IPS-20b (cell line): ENCODE results near the gene PON2.
A peak's percentile ranks its signal among the peaks of the same experiment; 100 is the strongest.

Experiments
- H3K27ac ChIP-seq: one replicate; pipeline ENCODE4 v1.5.1; 2013; ENCODE audit warnings: low read length
- H3K27me3 ChIP-seq: 2 replicates; pipeline ENCODE4 v1.6.1; 2013; ENCODE audit warnings: mild to moderate bottlenecking, low read length, inconsistent platforms; ENCODE audit not compliant: insufficient read depth
- H3K36me3 ChIP-seq: 2 replicates; pipeline ENCODE4 v1.6.1; 2013; ENCODE audit warnings: low read depth, mild to moderate bottlenecking, inconsistent platforms, low read length, moderate library complexity; ENCODE audit not compliant: insufficient read depth
- H3K4me1 ChIP-seq: 2 replicates; pipeline ENCODE4 v1.6.1; 2013; ENCODE audit warnings: mild to moderate bottlenecking, control low read depth, inconsistent platforms, low read length, moderate library complexity; ENCODE audit not compliant: insufficient read depth
- H3K4me3 ChIP-seq: 2 replicates; pipeline ENCODE4 v1.5.1; 2013; ENCODE audit warnings: mild to moderate bottlenecking, low read length, inconsistent platforms
- H3K9ac ChIP-seq: 2 replicates; pipeline ENCODE4 v1.6.1; 2013; ENCODE audit warnings: low read depth, mild to moderate bottlenecking, inconsistent platforms, low read length, moderate library complexity
- H3K9me3 ChIP-seq: 2 replicates; pipeline ENCODE4 v1.6.1; 2013; ENCODE audit warnings: mild to moderate bottlenecking, low read depth, low read length, inconsistent platforms; ENCODE audit not compliant: insufficient read depth

PON2 gene

DNA sequence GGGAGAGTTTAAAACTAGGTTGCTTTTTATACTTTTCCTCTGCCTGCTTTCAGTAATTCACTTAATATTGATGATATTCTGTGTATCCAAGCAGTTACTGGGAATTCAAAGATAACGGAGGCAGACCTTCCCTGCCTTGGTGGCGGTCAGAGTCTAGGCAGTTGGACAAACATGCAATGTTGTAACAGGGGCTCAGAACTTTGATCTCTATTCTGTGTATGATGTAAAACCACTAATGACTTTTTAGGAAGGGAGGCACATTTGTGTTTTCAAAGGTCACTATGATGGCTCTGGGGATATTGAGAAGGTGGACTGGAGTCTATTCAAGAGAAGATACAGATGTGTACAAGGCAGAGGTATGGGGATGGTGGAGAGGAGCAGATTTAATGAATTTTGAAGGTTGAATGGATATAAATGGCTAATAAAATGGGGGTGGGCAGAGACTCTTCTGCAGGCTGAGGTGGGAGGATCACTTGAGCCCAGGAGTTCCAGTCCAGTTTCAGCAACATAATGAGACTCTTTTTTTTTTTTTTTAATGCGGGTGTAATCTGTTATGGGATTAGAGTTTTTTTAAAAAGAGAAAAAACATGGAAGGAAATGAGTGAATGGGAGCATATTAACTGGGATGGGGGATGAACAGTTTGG lies 5.7 kb upstream of the PON2 start:
- Histone ChIP-seq H3K9ac (no peak overlapping the region), H3K9me3 (no peaks in the 10 kb centered on the region), H3K4me3 (no peak overlapping the region), H3K27ac (no peak overlapping the region), H3K36me3 (no peaks in the 10 kb centered on the region), H3K27me3 (no peaks in the 10 kb centered on the region), H3K4me1 (no peaks in the 10 kb centered on the region)

DNA sequence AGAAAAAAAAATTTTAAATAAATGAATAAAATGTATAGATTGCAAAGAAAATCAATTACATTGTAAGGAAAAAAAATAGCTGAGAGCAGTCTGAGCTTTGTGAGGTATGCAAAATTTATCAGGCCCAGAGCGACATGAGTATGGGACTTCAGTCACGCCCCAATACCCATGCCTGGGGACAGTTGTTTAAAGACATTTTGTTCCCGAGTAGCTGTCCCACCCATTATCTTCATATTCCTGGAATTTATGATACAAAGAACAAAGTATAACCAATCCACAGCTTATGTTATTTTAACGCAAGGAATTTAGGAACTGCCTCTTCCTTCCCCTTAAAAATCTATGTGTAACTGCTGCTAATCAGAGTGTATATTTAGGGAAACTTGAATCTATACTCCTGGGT lies 1.6 kb upstream of the PON2 start:
- Histone ChIP-seq H3K27ac (no peak overlapping the region), H3K27me3 (no peaks in the 10 kb centered on the region), H3K9ac (no peak overlapping the region), H3K4me3 (no peak overlapping the region), H3K36me3 (no peaks in the 10 kb centered on the region; the same call in 1 of the 2 replicates), H3K9me3 (no peaks in the 10 kb centered on the region), H3K4me1 (no peaks in the 10 kb centered on the region)

DNA sequence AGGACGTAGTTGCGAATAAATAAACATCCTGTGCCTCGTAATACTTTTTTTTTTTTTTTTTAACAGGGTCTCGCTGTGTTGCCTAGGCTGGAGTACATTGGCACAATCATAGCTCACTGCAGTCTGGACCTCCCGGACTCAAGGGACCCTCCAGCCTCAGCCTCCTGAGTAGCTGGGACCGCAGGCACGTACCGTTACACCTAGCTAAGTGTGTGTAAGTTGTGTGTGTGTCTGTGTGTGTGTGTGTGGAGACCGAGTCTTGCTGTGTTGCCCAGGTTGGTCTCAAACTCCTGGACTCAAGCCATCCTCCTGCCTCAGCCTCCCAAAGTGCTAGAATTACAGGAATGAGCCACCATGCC lies 573 bp upstream of the PON2 start:
- Histone ChIP-seq H3K9me3 (no peaks in the 10 kb centered on the region), H3K4me1 (no peaks in the 10 kb centered on the region), H3K4me3 (peak overlapping the region; percentile 82), H3K27me3 (no peaks in the 10 kb centered on the region), H3K9ac (peak overlapping the region; percentile 93; the same call in 1 of the 2 replicates), H3K36me3 (no peaks in the 10 kb centered on the region; the same call in 1 of the 2 replicates), H3K27ac (no peak overlapping the region)

DNA sequence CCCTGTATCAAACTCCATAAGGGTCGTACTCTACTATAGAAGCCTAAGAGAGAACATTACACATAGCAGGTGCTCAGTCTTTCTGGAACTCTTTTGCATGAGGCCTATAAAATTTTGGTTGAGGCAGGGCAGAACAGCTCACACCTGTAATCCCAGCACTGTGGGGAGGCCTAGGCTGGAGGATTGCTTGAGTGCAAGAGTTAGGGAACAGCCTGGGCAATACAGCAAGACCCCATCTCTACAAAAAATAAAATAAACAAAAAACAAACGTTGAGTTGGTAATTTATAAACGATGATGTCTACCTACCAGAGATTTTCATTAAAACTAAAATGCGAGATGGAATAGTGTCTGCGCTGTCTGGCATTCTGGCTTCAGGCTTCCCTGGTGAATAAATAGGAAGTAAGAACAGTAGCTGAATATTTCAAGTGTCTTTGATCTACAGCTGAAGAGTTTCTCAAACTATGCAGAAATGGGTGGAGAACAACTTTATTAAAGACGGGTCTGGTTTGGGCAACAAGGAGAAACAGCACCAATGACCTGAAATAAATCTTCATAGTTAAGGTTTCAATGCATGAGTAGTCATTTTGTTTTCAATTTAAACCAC lies 774 bp downstream of the PON2 start:
- H3K4me1 ChIP-seq = no peaks in the 10 kb centered on the region
- H3K36me3 ChIP-seq = peaks cover 4% of the 10 kb centered on the region; the same call in 1 of the 2 replicates
- no peaks in the 10 kb centered on the region for H3K27me3 ChIP-seq
- H3K27ac ChIP-seq = peak overlapping the region; percentile 82
- no peaks in the 10 kb centered on the region for H3K9me3 ChIP-seq
- H3K9ac ChIP-seq = peak overlapping the region; percentile 93
- H3K4me3 ChIP-seq = peak overlapping the region; percentile 82

DNA sequence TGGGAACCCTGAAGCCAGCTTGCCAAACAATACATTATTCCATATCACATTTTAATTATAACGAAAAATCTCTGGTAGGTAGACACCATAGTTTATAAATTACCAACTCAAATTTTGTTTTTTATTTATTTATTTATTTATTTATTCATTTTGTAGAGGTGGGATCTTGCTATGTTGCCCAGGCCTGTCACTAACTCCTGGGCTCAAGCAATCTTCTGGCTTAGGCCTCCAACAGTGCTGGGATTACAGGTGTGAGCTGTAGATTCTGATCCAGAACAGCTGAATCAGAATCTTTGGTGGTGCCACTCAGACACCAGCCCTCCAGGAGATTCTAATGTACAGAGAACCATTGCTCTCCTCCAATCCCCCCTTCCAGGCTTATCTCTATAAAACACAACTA lies 1.7 kb downstream of the PON2 start:
- Histone ChIP-seq H3K36me3 (peaks cover 4% of the 10 kb centered on the region; the same call in 1 of the 2 replicates), H3K27me3 (no peaks in the 10 kb centered on the region), H3K4me3 (no peak overlapping the region), H3K27ac (no peak overlapping the region), H3K9me3 (no peaks in the 10 kb centered on the region), H3K9ac (no peak overlapping the region), H3K4me1 (peaks cover 2% of the 10 kb centered on the region; the same call in 1 of the 2 replicates)

DNA sequence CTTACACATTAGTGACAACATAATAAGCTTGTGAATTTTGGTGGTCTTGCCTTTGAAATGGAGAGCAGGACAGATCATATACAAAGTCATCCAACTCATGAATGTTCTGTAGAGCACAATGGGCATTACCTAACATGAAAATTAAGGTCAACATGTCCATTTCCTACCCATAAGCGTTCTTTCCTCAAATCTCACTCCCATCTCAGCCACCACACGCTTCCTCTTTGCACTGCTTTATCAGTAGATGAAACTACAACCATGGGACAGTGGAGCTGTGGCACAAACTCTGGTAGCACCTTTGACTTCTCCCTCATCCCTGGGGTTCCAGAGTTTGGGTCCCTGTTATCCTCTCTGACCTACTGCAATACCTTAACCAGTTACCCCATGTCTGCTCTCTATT lies 2.2 kb downstream of the PON2 start:
- Histone ChIP-seq H3K9ac (no peak overlapping the region), H3K36me3 (peaks cover 4% of the 10 kb centered on the region; the same call in 1 of the 2 replicates), H3K9me3 (no peaks in the 10 kb centered on the region), H3K27ac (no peak overlapping the region), H3K4me1 (peaks cover 6% of the 10 kb centered on the region; the same call in 1 of the 2 replicates), H3K27me3 (no peaks in the 10 kb centered on the region), H3K4me3 (no peak overlapping the region)

DNA sequence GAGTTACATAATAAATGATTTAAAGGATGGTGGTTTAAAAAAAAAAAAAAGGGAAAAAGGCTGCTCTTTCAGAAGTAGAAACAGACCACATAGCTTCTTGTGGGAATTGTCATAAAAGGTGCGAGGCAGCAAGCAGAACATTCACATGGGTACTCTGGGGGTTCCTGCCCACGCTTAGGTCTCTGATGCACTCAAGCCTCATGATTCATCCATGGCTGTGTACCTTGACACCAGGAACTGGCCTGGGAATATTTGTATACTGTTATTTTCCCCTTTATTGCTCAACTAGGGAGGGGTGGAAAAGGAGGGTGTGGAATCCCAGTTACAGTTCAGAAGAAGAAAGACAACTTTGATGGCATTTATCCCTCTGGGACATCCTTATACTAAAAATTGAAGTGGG lies 4.0 kb downstream of the PON2 start:
- H3K9ac ChIP-seq = no peak overlapping the region
- H3K27ac ChIP-seq = no peak overlapping the region
- peaks cover 15% of the 10 kb centered on the region; the same call in 1 of the 2 replicates for H3K4me1 ChIP-seq
- peaks cover 4% of the 10 kb centered on the region; the same call in 1 of the 2 replicates for H3K36me3 ChIP-seq
- H3K4me3 ChIP-seq = no peak overlapping the region
- no peaks in the 10 kb centered on the region for H3K9me3 ChIP-seq
- H3K27me3 ChIP-seq = no peaks in the 10 kb centered on the region

DNA sequence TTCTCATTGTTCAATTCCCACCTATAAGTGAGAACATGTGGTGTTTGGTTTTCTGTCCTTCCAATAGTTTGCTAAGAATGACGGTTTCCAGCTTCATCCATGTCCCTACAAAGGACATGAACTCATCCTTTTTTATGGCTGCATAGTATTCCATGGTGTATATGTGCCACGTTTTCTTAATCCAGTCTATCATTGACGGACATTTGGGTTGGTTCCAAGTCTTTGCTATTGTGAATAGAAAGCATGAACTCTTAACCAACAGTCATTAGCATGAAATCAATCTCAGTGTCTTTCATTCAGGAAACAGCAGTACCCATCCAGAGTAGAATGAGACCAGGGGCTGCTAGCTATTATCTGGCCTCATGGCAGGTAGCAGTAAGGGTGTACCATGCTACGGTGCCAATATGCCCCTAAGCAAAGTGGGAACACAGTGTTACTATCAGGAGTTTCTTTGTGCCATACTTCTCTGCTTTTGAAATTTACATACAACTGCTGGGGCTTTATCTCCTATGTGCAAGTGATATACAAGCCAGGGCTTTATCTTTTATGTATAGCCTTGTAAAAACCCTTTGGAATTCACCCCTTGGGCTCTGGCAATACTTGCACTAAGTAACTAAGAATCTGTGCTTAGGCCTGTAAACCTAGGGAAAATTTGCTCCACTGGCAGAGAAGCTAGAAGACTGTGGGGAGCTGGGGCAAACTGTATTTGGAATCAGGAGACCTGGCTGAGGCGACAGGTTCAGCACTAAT lies 5.4 kb downstream of the PON2 start:
- Histone ChIP-seq H3K4me3 (no peak overlapping the region), H3K36me3 (peaks cover 4% of the 10 kb centered on the region; the same call in 1 of the 2 replicates), H3K4me1 (peaks cover 15% of the 10 kb centered on the region; the same call in 1 of the 2 replicates), H3K27ac (no peak overlapping the region), H3K27me3 (no peaks in the 10 kb centered on the region), H3K9ac (no peak overlapping the region), H3K9me3 (no peaks in the 10 kb centered on the region)

DNA sequence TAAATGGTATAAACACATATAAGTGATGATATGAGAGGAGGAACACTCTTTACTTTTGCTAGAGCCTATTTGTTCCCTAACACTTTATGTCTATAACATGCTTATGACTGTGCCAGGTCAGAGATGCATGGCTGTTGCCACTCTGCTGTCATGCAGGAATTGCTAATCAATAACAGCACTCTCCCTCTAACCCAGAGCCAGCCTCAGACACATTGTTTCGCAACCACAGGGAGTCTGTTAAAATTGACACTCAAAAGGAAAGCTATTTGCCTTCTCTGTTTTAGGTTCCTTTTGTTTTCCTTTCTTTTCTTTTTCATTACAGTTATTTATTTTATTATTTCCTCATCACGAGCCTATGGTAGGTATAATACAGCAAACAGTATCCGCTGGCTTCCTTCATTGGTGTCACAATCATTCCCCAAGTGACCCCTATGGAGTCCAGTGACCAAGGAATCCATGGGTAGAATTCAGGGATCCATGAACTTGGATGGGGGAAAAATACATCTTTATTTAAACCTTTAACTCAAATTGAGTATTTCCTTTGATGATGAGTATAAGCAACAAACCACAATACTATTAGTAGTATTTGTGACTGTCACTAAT lies 6.8 kb downstream of the PON2 start:
- no peaks in the 10 kb centered on the region for H3K27me3 ChIP-seq

DNA sequence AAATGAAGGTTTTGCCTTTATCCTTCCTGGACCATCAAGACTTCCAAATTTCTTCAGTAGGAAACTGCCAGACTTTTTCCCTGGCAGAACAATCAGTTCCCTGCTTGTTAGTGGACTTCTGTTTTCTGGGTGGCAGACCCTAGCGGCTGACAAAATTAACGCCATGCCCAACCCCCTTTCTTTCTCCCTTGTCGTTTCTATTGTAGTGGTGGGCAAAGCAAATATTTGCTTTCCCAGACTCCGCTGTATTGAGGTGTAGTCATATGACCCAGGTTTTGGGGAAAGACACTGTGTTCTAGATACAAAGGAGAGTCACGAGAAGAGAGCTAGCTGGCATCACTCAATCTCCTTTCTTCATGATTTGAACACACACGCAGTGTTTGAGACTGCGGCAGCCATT lies 7.7 kb downstream of the PON2 start:
- H3K9ac ChIP-seq = 0 out of 2 replicates have a peak overlapping the region, but pooled peaks have one; percentile 30
- H3K4me1 ChIP-seq = peaks cover 15% of the 10 kb centered on the region; the same call in 1 of the 2 replicates
- 0 out of 2 replicates have a peak overlapping the region, but pooled peaks have one; percentile 11 for H3K4me3 ChIP-seq
- H3K9me3 ChIP-seq = no peaks in the 10 kb centered on the region
- H3K27ac ChIP-seq = no peak overlapping the region
- H3K27me3 ChIP-seq = no peaks in the 10 kb centered on the region
- peaks cover 7% of the 10 kb centered on the region; the same call in 1 of the 2 replicates for H3K36me3 ChIP-seq

More for the DNA sequence above, 6.8 kb downstream of the PON2 start:
- Histone ChIP-seq H3K9me3 (no peaks in the 10 kb centered on the region), H3K36me3 (peaks cover 4% of the 10 kb centered on the region; the same call in 1 of the 2 replicates), H3K4me1 (peaks cover 15% of the 10 kb centered on the region; the same call in 1 of the 2 replicates), H3K4me3 (no peak overlapping the region), H3K9ac (no peak overlapping the region), H3K27ac (no peak overlapping the region)

DNA sequence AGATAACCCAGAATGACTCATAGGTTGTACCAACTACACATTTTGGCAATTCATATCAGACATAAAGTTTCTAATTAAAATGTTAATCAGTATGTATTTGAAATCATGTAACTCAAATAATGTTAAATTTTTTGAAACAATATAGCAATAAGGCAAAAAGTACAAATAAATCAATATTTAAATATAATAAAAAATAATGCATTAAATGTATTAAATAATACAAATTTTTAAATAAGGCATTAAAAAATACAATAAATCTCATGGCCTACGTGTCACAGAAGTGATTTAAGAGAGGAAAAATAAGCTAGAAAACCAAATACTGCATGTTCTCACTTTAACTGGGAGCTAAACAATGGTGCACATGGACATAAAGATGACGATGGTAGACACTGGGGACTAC lies 9.1 kb downstream of the PON2 start:
- no peak overlapping the region for H3K27ac ChIP-seq
- no peaks in the 10 kb centered on the region for H3K9me3 ChIP-seq
- no peaks in the 10 kb centered on the region for H3K27me3 ChIP-seq
- H3K4me3 ChIP-seq = no peak overlapping the region
- peaks cover 15% of the 10 kb centered on the region; the same call in 1 of the 2 replicates for H3K4me1 ChIP-seq
- peaks cover 7% of the 10 kb centered on the region for H3K36me3 ChIP-seq
- H3K9ac ChIP-seq = no peak overlapping the region
